Measurements from ENCODE around the gene OSTM1. TPM values are rescaled to one million over a fixed set of nuclear protein-coding genes. Genes with fewer than 3 reads are reported as not detected.

OSTM1 gene
- total and polyA plus RNA-seq, 2 donors (not counting 1 experiment from before 2014, with no cell fraction given): 6.2 to 41.7 TPM

DNA sequence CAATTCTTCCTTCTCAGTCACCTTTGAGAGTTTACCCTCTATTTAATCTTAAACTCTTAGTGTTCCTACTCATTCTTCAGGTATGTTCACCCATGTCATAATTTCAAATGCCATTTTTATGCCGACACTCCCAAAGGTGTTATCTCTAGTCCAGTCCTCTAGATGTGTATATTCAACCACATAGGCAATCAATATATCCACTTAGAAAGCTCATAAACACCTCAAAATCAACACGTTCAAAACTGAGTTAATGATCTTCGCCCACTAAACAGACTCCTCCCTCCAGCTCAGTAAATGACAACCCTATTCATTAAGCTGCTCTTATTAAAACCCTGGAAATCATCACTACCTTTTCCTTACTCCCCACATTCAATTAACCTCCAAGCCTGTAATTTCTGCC, 6.4 kb downstream of the OSTM1 start:
- no peak for ATAC-seq (ENCODE audit: low read depth)
- TF ChIP-seq, protein P1, sequence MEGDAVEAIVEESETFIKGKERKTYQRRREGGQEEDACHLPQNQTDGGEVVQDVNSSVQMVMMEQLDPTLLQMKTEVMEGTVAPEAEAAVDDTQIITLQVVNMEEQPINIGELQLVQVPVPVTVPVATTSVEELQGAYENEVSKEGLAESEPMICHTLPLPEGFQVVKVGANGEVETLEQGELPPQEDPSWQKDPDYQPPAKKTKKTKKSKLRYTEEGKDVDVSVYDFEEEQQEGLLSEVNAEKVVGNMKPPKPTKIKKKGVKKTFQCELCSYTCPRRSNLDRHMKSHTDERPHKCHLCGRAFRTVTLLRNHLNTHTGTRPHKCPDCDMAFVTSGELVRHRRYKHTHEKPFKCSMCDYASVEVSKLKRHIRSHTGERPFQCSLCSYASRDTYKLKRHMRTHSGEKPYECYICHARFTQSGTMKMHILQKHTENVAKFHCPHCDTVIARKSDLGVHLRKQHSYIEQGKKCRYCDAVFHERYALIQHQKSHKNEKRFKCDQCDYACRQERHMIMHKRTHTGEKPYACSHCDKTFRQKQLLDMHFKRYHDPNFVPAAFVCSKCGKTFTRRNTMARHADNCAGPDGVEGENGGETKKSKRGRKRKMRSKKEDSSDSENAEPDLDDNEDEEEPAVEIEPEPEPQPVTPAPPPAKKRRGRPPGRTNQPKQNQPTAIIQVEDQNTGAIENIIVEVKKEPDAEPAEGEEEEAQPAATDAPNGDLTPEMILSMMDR (IDR thresholded peaks at IDR 0.05): no peak
- no peak for TF ChIP-seq EZH2 (IDR thresholded peaks at IDR 0.05; ENCODE audit: borderline replicate concordance, insufficient read depth, low read depth, low read length, poor library complexity, severe bottlenecking)
- peak overlapping the region in 1 of 2 donors; percentile 7 for H3K27ac ChIP-seq (ENCODE audit: low read length in 2 of 2)
- intact Hi-C loops (cut with micrococcal nuclease): no loop called here
- no peaks in the 10 kb centered on the region for H3K27me3 Mint-ChIP-seq
- no peak overlapping the region for H3K9ac ChIP-seq (ENCODE audit: low read length)
- no peak overlapping the region for H3K4me2 ChIP-seq (replicated peaks; ENCODE audit: low read depth, low read length, poor library complexity, severe bottlenecking)
- DNase-seq: no peak
- peaks cover 11% of the 10 kb centered on the region for H3K4me1 Mint-ChIP-seq
- H3K79me2 ChIP-seq (ENCODE audit: control insufficient read depth, insufficient read depth, low read length): peaks cover 30% of the 10 kb centered on the region
- no peaks in the 10 kb centered on the region for H3K9me3 ChIP-seq (ENCODE audit: control extremely low read depth in 1 of 3, control insufficient read depth in 2 of 3, insufficient read depth in 1 of 3, low read length in 2 of 3)
- 91% methylated on average over 2 of the region's 3 CpGs for WGBS (ENCODE audit: insufficient coverage)
- H4K20me1 ChIP-seq (ENCODE audit: control insufficient read depth, insufficient read depth, low read length, poor library complexity, severe bottlenecking): no peaks in the 10 kb centered on the region
- no peak overlapping the region for H2AFZ ChIP-seq (ENCODE audit: insufficient read depth, low read depth, low read length, poor library complexity, severe bottlenecking)
- CTCF ChIA-PET: interaction anchor here (1.0 kb wide), 1 partner anchor 14 kb away, joined by 3 read pairs; no protein-coding TSS in a partner anchor
- H3K4me1 ChIP-seq (ENCODE audit: control insufficient read depth in 2 of 2, insufficient read depth in 2 of 2, low read length in 2 of 2): peaks cover 8 to 10% of the 10 kb centered on the region in 2 donors
- POLR2A ChIA-PET: no interaction called here
- no peaks in the 10 kb centered on the region for H3K9me3 Mint-ChIP-seq (ENCODE audit: insufficient read depth)
- no peak overlapping the region for H3K4me3 ChIP-seq (ENCODE audit: control extremely low read depth in 1 of 5, extremely low read depth in 1 of 5, insufficient read depth in 1 of 5, low read depth in 2 of 5, low read length in 4 of 5)
- no peaks in the 10 kb centered on the region for H3K27me3 ChIP-seq (replicated peaks in 1 of 4; ENCODE audit: control extremely low read depth in 1 of 4, control insufficient read depth in 3 of 4, insufficient read depth in 4 of 4, low read length in 3 of 4)
- H3K27ac Mint-ChIP-seq: no peak overlapping the region
- H3K36me3 ChIP-seq (replicated peaks in 1 of 2; ENCODE audit: control extremely low read depth in 1 of 2, control insufficient read depth in 1 of 2, extremely low read depth in 1 of 2, insufficient read depth in 2 of 2, low read length in 1 of 2): peaks cover 5 to 13% of the 10 kb centered on the region in 2 experiments
- no peak overlapping the region for H3K4me3 Mint-ChIP-seq

DNA sequence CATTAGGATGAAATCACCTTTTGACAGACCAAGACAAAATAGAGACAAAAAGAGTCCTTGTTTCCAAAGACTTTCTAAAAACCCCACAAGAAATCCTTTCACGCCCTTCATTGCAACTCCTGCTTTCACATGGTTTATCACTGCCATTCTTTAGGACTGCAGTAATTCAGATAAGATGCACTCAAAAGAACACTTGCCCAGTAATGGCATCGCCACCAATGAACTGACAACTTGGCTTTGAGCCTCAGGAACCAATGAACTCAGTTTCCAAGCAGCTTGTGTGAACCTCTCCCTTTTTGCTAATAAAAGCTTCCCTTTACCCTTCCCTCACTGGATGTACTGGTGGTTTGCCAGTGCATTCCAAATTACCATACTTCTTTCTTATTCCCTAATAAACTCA, 21.8 kb downstream of the OSTM1 start:
- H2AFZ ChIP-seq (ENCODE audit: insufficient read depth, low read depth, low read length, poor library complexity, severe bottlenecking): no peak overlapping the region
- H4K20me1 ChIP-seq (ENCODE audit: control insufficient read depth, insufficient read depth, low read length, poor library complexity, severe bottlenecking): no peaks in the 10 kb centered on the region
- no peak for DNase-seq
- H3K4me3 ChIP-seq (ENCODE audit: control extremely low read depth in 1 of 5, extremely low read depth in 1 of 5, insufficient read depth in 1 of 5, low read depth in 2 of 5, low read length in 4 of 5): no peak overlapping the region
- POLR2A ChIA-PET: no interaction called here
- H3K36me3 ChIP-seq (replicated peaks in 1 of 2; ENCODE audit: control extremely low read depth in 1 of 2, control insufficient read depth in 1 of 2, extremely low read depth in 1 of 2, insufficient read depth in 2 of 2, low read length in 1 of 2): peaks cover 0 to 9% of the 10 kb centered on the region in 2 experiments
- intact Hi-C loops (cut with micrococcal nuclease): loop anchor here (5.0 kb wide), 2 partner anchors 735 to 920 kb away; no protein-coding TSS in a partner anchor
- no peak overlapping the region for H3K27ac ChIP-seq (ENCODE audit: low read length in 2 of 2)
- H3K79me2 ChIP-seq (ENCODE audit: control insufficient read depth, insufficient read depth, low read length): no peaks in the 10 kb centered on the region
- no peaks in the 10 kb centered on the region for H3K4me1 ChIP-seq (ENCODE audit: control insufficient read depth in 2 of 2, insufficient read depth in 2 of 2, low read length in 2 of 2)
- CTCF ChIA-PET: no interaction called here
- Mint-ChIP-seq H3K4me1 (peaks cover 2% of the 10 kb centered on the region), H3K4me3 (no peak overlapping the region), H3K9me3 (ENCODE audit: insufficient read depth) (no peaks in the 10 kb centered on the region), H3K27me3 (no peaks in the 10 kb centered on the region), H3K27ac (no peak overlapping the region)
- H3K9me3 ChIP-seq (ENCODE audit: control extremely low read depth in 1 of 3, control insufficient read depth in 2 of 3, insufficient read depth in 1 of 3, low read length in 2 of 3): no peaks in the 10 kb centered on the region
- 93% methylated on average over 2 of the region's 2 CpGs for WGBS (ENCODE audit: insufficient coverage)
- H3K9ac ChIP-seq (ENCODE audit: low read length): no peak overlapping the region
- TF ChIP-seq, protein P1 (IDR thresholded peaks at IDR 0.05): no peak
- no peak for TF ChIP-seq EZH2 (IDR thresholded peaks at IDR 0.05; ENCODE audit: borderline replicate concordance, insufficient read depth, low read depth, low read length, poor library complexity, severe bottlenecking)
- no peak overlapping the region for H3K4me2 ChIP-seq (replicated peaks; ENCODE audit: low read depth, low read length, poor library complexity, severe bottlenecking)
- H3K27me3 ChIP-seq (replicated peaks in 1 of 4; ENCODE audit: control extremely low read depth in 1 of 4, control insufficient read depth in 3 of 4, insufficient read depth in 4 of 4, low read length in 3 of 4): no peaks in the 10 kb centered on the region
- no peak for ATAC-seq (ENCODE audit: low read depth)

Data from B cell (primary cell).